Stimulated activated CD8-positive, alpha-beta memory T cell treated with anti-CD3 and anti-CD28 coated beads, Interleukin-12 subunit alpha, Interleukin-12 subunit beta, amount 100 ng/mL, for 1 hour (primary cell): ENCODE data around the gene APAF1.

ENCODE experiments used
- DNase-seq: peaks from one replicate; pipeline ENCODE4 v3.0.0-alpha.2; 2020; ENCODE audit warnings: low read depth

The APAF1 gene

DNA sequence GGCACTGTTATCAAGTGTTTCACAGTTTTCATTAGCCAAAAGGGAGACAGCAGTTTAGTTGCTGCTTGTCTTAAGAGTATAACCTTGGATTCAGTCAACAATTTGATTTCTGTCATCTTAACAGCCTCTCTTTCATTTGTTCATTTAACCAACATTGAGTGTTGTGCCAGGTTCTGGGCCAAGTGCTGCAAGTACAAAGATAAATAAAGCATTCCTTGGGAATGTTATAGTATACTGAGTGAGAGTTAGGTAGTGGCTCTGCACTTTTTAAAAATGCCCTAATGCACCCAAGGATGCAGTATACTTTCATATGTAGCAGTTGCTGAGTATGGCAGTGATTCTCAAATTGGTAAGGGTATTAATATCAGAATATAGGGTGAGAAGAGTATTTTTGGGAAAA, 15.4 kb downstream of the APAF1 start:
- no peak for DNase-seq

DNA sequence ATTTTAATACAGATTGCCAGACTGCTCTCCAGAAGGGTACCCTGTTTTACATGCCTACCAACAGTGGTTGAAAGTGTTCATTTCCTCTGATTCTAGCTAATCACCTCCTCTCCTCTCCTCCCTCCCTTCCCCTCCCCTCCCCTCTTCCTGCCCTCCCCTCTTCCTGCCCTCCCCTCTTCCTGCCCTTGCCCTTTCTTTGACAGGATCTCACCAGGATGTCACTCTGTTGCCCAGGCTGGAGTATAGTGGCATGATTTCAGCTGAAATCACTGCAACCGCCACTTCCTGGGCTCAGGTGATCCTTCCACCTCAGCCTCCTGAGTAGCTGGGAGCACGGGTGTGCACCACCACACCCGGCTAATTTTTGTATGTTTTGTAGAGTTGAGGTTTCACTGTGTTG, 24.7 kb downstream of the APAF1 start:
- no peak for DNase-seq

DNA sequence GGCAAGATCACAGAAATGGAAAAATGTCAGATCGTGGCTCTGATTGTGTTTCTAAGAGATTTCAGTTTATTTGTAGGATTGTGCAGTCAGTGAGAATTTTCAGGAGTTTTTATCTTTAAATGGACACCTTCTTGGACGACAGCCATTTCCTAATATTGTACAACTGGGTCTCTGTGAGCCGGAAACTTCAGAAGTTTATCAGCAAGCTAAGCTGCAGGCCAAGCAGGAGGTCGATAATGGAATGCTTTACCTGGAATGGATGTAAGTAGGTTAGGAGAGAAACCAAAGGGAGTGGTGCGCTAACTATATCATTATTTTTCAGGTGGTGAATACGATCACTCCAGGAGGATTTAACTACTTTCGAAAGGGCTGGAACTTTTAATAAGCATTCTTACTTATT, 26.4 kb downstream of the APAF1 start:
- no peak for DNase-seq

DNA sequence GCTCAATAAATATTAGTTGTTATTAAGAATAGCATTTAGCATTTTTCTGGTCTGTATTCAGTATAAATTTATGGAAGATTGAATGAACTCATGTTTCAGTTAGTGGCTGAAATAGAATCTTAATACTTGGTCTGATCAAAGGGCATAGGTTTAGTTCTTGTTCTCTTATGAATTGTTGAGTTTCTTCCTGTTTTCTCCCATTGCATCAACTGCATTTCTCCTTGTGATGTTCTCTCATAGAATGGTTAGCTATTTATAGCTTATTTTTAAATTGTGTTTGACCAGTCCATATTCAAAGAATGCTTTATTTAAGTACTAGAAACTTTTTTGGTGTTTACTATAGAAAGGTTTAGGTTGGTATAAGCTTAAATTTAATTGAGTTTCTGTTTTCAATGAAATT, 29.8 kb downstream of the APAF1 start:
- DNase-seq: no peak

DNA sequence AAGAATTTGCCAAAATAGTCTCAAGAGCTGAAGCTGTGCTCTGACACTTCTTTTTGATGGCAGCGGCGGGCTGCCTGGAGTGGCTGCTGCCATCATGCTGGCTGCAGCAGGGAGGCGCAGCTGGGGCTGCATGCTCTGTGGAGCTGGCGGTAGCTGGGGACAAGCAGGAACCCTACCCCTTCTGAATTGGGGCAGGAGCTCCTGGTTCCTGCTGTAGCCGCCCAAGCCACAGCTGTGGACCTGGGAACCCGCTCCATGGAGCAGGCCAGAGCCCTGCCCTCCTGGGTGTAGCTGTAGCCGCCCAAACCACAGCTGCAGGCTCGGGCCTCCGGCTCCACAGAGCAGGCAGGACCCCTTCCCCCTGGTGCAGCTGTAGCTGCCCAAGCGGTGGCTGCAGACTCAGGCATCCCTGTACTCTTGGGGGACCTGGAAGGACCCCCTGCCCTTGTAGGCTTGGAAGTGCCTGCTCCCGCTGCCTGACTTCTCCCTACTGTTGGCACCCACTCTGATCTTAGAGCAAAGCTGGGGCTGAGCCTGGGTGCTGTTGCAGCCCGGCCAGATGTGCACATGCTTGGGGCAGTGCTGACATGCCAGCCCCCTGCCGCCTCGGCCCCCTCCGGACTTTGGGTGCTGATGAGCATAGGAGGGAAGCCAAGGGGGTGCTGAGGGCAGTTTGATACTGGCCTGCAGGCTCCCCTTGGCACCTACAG, 33.3 kb downstream of the APAF1 start:
- DNase-seq: no peak

DNA sequence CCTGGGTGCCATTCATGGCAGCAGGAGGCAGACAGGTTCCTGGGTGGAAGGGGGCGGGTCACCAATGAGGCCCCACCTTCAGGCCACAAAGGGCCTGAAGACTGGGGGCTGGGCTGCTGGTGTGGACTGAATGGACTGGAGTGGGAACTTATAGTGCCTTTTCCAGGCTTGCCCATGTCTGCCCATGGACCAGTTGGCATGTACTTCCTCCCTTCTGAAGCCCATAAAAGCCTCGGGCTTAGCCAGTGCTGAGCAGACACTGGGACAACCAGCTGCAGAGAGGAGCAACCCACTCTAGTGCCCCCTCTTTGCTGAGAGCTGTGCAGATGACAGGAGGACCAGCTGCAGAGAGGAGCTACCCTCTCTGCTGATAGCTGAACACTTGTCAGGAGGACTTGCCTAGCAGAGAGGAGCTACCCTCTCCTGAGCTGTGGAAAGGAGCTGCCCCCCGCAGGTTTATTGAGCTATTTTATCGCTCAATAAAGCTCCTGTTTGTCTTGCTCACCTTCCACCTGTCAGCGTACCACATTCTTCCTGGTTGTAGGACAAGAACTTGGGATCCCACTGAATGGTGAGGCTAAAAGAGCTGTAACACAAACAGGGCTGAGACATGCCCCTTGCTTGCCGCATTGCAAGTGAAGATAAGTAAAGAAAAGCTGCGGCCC, 34.0 kb downstream of the APAF1 start:
- no peak for DNase-seq

DNA sequence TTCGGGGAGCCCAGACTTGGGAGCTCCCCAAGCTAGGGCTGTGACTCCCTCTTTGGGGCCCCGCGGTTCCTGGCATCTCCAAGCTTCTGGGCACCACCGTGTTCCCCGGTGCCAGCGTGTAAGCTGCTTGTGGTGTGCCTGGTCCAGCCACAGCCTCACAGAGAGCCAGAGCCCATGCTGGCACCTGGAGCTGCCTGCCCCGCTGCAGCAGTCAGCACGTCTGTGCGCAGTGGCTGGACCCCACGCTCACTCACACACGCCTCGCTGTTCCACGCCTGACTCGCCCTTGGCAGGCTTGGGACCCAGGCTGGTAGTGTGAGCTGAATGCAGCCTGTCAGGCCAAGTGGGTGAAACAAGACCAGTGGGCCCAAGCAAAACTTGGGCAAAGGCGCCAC, 34.5 kb downstream of the APAF1 start:
- DNase-seq: no peak

DNA sequence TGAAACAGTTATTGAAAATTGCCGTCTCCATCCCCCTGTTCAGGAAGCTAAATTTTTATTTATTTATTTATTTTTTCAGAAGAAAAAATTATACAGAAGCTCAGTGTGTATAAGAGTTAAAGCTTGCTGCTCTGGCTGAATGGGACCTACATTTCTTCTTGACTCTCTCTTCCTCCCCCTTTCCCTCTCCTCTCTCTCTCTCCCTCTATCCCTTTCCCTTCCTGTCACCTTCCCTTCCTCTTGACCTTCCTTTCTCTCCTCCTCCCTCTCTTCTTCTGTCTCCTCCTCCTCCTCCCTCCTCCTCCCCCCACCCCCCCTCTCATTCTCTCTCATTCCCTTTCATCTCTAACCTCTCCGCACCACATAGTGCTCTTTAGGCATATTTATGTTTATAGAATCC, 39.1 kb downstream of the APAF1 start:
- no peak for DNase-seq

DNA sequence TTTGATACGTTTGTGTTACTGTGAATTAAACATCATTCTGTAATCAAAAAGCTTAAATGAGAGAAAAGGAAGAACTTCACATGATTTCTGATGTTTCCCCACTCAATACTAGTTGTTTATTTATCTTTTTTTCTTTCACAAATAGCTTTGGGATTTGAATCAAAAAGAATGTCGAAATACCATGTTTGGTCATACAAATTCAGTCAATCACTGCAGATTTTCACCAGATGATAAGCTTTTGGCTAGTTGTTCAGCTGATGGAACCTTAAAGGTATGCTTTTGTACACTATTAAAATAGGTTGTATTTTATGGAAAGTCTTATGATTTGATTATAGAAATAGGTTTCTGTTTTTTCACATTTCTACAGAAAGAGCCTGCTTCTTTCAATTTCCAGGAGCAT, 41.5 kb downstream of the APAF1 start:
- no peak for DNase-seq

DNA sequence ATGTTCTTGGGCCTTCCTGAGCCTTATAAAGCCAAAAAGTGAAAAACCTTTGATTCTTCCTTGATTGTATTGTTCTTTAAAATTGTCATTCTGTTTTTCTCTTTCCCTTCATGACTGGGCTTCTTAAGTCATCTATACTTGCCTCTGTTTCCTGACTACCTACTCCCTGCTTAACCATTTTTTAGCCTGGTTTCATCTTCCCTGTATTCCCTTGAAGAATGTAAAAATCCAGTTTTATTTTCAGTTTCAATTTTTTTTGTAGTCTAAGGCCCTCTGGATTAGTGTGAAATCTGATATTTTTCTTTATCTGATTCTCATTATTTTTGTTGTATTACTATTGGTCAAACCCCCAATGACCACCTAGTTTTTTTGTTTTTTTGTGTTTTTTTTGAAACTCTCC, 46.3 kb downstream of the APAF1 start:
- DNase-seq: no peak

DNA sequence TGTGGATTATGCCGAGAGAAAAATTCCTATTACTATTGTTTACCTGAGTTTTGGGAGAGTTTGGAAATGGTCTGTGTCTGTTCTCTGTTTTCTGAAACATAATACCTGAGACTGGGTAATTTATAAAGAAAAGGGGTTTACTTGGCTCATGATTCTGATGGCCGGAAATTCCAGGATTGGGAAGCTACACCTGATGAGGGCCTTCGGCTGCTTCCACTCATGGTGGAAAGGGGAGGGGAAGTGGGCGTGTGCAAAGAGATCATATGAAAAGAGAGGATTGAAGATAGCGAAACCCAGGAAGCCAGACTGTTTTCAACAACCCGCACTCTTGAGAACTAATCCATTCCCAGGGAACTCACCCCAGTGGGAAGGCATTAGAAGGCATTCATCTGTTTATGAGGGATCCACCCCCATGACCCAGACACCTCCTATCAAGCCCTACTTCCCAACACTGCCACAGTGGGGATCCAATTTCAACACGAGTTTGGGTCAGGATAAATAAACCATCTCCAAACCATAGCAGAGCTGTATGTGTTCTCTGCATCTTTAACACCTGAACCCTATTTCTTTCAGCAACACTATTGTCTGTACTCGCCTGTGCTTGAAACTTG, 51.1 kb downstream of the APAF1 start:
- DNase-seq: no peak

DNA sequence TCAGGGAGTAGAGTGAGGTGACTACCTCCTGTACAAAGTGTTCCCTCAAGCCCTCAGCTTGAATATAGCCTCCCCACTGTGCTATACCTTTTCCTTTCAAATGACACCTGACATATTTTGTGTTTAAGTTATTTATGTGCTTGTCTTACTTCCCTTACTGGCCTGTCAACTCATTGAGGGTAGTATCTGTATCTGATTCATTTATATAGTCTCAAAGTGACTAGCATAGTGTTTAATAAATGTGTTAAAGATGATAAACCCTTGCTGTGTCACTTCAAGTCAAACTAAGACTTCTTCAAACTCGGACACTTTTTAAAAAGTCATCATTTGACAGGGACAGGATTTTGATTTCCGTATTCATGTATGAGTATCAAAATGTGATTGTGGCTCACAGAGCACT, 52.1 kb downstream of the APAF1 start:
- DNase-seq: no peak

DNA sequence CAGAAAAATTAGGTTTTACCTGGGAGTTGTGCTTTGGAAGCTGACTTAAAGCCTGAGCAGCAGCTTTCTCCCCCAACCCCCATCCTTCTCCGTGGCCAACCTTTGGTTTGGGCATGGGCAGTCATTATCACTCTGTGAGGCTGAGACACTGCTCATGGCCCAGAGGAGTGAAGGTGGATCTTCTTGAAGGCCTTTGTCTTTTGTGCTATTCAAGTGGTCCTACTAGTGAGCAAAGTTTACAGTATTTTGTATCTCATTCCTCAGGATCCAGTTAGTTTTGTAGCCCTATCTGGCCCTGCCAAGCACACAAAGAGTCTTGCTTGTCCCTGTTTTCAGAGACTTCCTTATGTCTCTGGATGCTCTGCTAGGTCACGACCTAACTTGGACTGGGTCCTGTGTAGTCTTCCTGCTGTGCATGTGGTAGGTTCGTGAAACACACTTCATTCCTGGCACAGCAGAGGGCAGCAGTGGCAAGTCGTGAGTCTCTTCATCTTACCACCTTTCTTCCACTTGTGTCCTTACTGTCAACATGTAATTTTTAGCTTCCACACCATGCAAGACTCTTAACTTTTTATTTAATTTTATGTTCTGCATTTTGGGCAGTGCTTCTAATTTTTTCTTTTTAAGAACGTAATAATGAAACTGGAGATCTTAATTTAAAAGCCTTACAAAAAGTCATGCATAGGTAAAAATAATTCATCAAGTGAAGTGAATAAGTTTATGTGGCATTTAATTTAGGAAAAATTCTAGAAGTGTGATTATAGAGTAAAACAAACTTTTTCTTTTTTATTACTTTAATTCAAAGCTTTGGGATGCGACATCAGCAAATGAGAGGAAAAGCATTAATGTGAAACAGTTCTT, 53.7 kb downstream of the APAF1 start:
- no peak for DNase-seq

DNA sequence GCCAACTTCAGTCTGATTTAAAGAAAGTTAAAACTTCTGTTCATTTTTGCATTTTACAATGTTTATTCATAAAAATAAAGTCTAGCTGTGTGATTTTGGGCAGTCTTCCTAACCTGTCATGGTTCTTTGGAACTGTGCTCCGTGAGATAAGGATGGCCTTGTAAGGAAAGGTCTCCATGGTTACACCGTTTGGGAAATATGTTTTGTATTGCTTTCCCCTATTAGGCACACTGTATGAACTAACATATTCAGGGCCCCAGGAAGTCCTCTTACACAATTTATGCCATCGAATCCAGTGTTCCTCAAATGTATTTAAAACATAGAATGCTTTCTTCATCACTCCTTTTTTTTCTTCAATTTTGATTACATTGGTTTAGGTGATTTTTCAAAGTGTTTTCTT, 54.5 kb downstream of the APAF1 start:
- DNase-seq: no peak

DNA sequence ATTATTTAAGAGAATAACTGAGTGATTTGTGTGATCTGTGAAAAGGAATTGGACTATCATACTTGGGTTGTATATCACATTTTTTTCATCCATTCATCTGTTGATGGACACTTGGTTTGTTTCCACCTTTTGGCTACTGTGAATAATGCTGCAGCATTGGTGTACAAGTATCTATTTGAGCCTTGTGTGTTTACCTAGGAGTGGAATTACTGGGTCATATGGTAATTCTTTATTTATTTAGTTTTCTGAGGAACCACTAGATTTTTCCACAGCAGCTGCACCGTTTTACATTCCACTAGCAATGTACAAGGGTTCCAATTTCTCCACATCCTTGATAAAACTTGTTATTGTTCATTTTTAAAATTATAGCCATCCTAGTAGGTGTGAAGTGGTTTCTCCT, 56.1 kb downstream of the APAF1 start:
- DNase-seq: no peak

DNA sequence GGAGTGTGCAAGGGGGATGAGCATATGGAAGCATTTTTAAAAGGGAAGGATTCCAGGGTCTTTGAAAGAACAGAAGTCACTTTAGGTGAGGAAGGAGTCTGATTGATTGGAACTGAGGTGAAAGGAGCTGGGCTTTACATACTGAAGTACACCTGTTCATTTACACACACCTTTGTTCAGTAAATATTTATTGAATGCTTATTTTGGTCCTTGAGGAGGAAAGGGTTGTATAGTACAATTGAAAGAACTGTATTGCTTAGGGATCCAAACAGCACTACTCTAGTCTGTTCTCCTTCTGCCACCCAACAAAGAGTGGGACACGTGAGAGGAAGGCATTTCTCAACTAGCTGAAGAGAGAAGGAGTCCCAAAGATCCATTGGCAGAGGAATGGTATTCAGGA, 63.9 kb downstream of the APAF1 start:
- DNase-seq: no peak

DNA sequence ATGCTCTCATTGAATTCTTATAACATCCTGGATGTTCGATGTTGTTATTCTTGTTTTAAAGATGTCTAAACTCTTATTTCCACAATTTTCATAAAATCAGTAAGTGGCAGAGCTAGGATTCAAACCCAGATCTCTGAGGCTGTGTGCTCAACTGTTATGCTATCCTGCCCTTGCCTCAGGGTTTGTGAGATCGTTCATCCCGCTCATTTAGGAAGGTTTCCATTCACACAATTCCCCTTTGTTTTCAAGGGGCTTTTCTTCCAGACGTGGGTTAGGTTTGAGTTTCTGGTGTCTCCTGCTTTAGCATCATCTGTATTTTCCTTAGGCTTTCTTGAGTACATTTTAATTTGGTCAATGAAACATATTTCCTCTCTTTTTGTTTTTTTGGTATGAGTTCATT, 69.3 kb downstream of the APAF1 start:
- DNase-seq: no peak

DNA sequence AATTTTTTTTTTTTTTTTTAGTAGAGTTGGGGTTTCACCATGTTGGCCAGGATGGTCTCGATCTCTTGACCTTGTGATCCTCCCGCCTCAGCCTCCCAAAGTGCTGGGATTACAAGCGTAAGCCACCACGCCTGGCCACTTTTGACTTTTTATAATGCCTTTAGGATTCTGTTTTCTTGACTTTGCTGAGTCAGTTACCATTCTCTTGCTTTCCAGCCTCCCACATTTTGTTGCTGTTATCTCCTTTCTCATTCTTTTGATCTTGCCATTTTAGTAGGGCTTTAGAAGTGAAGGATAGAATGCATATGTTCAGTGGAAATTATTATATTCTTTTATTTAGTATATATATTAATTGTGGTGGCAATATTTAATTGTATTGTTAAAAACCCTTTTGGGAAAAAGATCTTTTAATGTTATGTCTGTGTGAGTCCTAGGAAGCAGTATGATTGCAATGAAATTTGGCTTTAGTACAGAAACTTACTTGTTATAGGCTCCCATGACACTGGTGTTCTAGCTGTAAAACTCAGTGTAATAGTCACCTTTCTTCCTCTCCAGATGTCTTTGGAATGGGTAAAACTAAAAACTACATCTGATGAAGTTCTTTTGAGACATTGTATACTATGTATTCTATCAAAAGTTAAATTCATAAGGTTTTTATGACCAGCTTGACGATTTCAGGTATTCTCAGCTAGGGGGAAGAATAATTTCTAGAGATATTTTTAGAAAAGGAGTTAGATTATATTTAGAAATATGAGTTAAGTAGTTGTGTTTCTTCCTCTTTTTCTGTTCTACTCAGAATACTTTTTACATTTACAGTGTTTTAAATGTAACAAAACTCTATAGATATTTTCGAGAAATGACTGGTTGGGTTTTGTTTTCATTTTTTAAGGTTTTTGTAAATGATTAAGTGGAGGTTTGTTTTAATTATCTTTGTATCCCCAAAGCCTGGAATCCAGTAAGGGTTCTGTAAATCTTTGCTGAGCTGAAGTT, 74.7 kb downstream of the APAF1 start:
- DNase-seq: no peak

DNA sequence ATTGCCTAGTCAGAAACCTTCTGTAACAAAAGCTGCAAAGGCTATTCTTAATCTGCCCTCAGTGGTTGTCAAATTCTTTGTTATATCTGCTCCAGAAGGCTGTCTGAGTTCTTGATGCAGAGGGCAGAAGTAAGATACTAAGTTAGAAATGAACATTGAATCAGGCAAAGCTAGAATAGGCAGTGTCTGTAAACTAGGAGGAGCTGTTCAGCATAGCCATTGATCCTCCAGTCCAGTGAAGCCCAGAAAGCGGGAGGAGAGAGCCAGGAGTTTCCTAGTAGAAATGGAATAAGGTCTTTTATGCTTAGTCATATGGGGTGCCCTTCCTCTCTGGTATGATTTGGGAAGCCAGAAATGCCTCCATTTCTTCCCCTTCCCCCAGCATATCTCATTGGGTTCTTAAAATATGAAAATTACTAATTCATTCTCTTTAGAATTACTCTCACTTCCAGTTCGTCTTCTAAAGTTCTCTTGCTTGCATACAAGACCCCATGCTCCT, 76.2 kb downstream of the APAF1 start:
- no peak for DNase-seq

DNA sequence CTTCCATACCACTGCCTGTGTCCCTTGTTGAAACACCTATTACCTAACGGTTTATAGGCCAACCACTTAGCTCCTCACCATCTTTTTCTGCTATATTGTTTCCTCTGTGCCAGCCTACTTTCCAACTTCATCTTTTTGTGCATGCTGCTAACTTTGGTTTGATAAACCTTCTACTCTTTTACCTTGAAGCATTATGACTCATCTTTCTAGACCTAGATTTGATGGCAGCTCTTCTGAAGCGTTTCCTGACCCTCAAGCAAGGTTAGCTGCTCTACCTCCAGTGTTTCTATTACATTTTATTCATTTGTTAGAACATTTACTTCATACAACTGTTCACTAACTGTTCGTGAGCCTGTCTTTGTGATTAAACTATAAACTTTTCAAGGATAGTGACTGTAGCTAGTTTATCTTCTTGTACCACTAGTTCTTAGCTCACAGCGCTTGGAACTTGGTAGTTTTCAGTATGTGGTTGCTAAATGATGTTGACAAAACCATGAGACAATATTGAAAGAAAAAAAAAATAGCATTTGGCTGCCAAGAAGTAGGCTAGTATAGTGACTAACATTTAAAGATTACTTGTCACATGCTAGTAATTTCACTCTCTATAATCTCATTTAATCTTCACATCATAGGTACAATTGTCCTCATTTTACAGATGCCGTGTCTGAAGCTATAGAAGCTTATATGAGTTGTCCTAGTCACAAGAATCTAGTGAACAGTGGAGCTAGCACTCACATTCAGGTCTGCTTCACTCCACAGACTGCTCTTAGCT, 79.5 kb downstream of the APAF1 start:
- DNase-seq: no peak
